WERI-Rb-1 (cell line): Measurements from ENCODE around the gene S100A8.

ENCODE experiments used
- DNase-seq: peaks from one replicate; pipeline ENCODE4 v3.0.0-alpha.2; 2020
- H3K27ac ChIP-seq: fragments of 250-450 bp; sonication (Bioruptor Pico); 2 replicates; pipeline ENCODE4 v1.5.1; 2020; ENCODE audit warnings: mild to moderate bottlenecking, moderate library complexity
- H3K27me3 ChIP-seq: fragments of 250-450 bp; sonication (Bioruptor Pico); 2 replicates; pipeline ENCODE4 v1.5.1; 2021; ENCODE audit warnings: mild to moderate bottlenecking, low read depth, moderate library complexity; ENCODE audit not compliant: insufficient read depth, severe bottlenecking
- H3K36me3 ChIP-seq: fragments of 250-450 bp; sonication (Bioruptor Pico); 2 replicates; pipeline ENCODE4 v1.5.1; 2020; ENCODE audit warnings: mild to moderate bottlenecking, moderate library complexity
- H3K4me3 ChIP-seq: 2 replicates; pipeline ENCODE4 v1.5.1; 2011; ENCODE audit warnings: low read depth, mild to moderate bottlenecking, control low read depth, low read length
- H3K9me3 ChIP-seq: fragments of 250-450 bp; sonication (Bioruptor Pico); 2 replicates; pipeline ENCODE4 v1.5.1; 2021; ENCODE audit warnings: mild to moderate bottlenecking, moderate library complexity; ENCODE audit not compliant: severe bottlenecking
- CTCF ChIP-seq: IDR thresholded peaks from 2 replicates; pipeline ENCODE4 v1.5.1; 2011; ENCODE audit warnings: low read depth, mild to moderate bottlenecking, control low read depth, inconsistent platforms, low read length

The S100A8 gene

GRCh38 chr1:153360592-153361479 is 30.0 kb downstream of the S100A8 start:
- peaks cover 100% of the 10 kb centered on the region for H3K27me3 ChIP-seq
- peak; percentile 10 for DNase-seq
- H3K27ac ChIP-seq, result no peak overlapping the region
- H3K9me3 ChIP-seq, result peaks cover 3% of the 10 kb centered on the region
- no peak overlapping the region for H3K4me3 ChIP-seq
- no peak for TF ChIP-seq CTCF
- no peaks in the 10 kb centered on the region for H3K36me3 ChIP-seq

- peaks cover 100% of the 10 kb centered on the region for H3K27me3 ChIP-seq
- peaks cover 3% of the 10 kb centered on the region for H3K9me3 ChIP-seq
- TF ChIP-seq CTCF, result no peak
- no peaks in the 10 kb centered on the region for H3K36me3 ChIP-seq
- no peak overlapping the region for H3K4me3 ChIP-seq
- no peak overlapping the region for H3K27ac ChIP-seq
- no peak for DNase-seq
These were observed 30.7 kb downstream of the S100A8 start for GRCh38 chr1:153360190-153360589.

GRCh38 chr1:153359241-153359640 is 31.6 kb downstream of the S100A8 start:
- Histone ChIP-seq H3K27me3 (peaks cover 100% of the 10 kb centered on the region), H3K36me3 (no peaks in the 10 kb centered on the region), H3K9me3 (peaks cover 3% of the 10 kb centered on the region), H3K4me3 (no peak overlapping the region), H3K27ac (no peak overlapping the region)
- no peak for TF ChIP-seq CTCF
- peak; percentile 11 for DNase-seq

- Histone ChIP-seq H3K27me3 (peaks cover 100% of the 10 kb centered on the region), H3K36me3 (no peaks in the 10 kb centered on the region), H3K27ac (no peak overlapping the region), H3K9me3 (peaks cover 3% of the 10 kb centered on the region), H3K4me3 (no peak overlapping the region)
- no peak for TF ChIP-seq CTCF
- DNase-seq, result peak; percentile 3
These were observed 32.2 kb downstream of the S100A8 start for GRCh38 chr1:153358691-153358975.

- H3K36me3 ChIP-seq, result no peaks in the 10 kb centered on the region
- peak; percentile 6 for DNase-seq
- H3K27ac ChIP-seq, result no peak within 1 kb of the TSS
- TF ChIP-seq CTCF, result no peak
- H3K9me3 ChIP-seq, result peaks cover 3% of the 10 kb centered on the region
- H3K4me3 ChIP-seq, result no peak within 1 kb of the TSS
- peaks cover 94% of the 10 kb centered on the region for H3K27me3 ChIP-seq
These were observed 32.8 kb downstream of the S100A8 start, which contains the start of gene S100A9 for GRCh38 chr1:153357853-153358690. Gene S100A9, plus strand, starts transcription at chr1:153357854. Its CDS starts 430 bp downstream, at chr1:153358284.
